ENCODE results near the gene NUP214.

Gene NUP214

GRCh38 chr9:131272212-131272611 lies 146.8 kb downstream of the NUP214 start:
- Histone ChIP-seq H3K27me3 (replicated peaks in 2 of 5; ENCODE audit: control insufficient read depth in 4 of 5, insufficient read depth in 5 of 5, low read length in 4 of 5) (no peaks in the 10 kb centered on the region), H3K36me3 (ENCODE audit: control insufficient read depth in 4 of 4, insufficient read depth in 4 of 4, low read length in 3 of 4) (peaks cover 0 to 24% (median under 1%) of the 10 kb centered on the region in 4 experiments), H3K9me3 (ENCODE audit: control extremely low read depth in 1 of 5, control insufficient read depth in 4 of 5, insufficient read depth in 2 of 5, low read depth in 1 of 5, low read length in 4 of 5) (no peaks in the 10 kb centered on the region), H3K27ac (ENCODE audit: insufficient read depth in 1 of 2, low read depth in 1 of 2, low read length in 2 of 2, poor library complexity in 1 of 2, severe bottlenecking in 2 of 2) (peak overlapping the region; percentile 9 to 96), H3K4me1 (ENCODE audit: control extremely low read depth in 1 of 4, control insufficient read depth in 4 of 4, insufficient read depth in 4 of 4, low read length in 3 of 4) (peaks cover 23 to 83% (median 74%) of the 10 kb centered on the region in 4 experiments), H3K4me3 (ENCODE audit: control insufficient read depth in 1 of 7, extremely low read depth in 1 of 7, insufficient read depth in 4 of 7, low read depth in 2 of 7, low read length in 6 of 7) (peak overlapping the region in 4 of 7 experiments; percentile 35 to 92 (median 89))
- WGBS (ENCODE audit: insufficient coverage) = 100% methylated on average over 2 of the region's 3 CpGs
- ChIA-PET CTCF (interaction anchor here (0.8 to 12.1 kb wide), 6 partner anchors 8 to 93 kb away, joined by 3 to 155 read pairs (median 16); no protein-coding TSS in a partner anchor), POLR2A (interaction anchor here (1.1 kb wide), 1 partner anchor 34 kb away, joined by 3 read pairs; no protein-coding TSS in a partner anchor)
- no peak for DNase-seq

DNA sequence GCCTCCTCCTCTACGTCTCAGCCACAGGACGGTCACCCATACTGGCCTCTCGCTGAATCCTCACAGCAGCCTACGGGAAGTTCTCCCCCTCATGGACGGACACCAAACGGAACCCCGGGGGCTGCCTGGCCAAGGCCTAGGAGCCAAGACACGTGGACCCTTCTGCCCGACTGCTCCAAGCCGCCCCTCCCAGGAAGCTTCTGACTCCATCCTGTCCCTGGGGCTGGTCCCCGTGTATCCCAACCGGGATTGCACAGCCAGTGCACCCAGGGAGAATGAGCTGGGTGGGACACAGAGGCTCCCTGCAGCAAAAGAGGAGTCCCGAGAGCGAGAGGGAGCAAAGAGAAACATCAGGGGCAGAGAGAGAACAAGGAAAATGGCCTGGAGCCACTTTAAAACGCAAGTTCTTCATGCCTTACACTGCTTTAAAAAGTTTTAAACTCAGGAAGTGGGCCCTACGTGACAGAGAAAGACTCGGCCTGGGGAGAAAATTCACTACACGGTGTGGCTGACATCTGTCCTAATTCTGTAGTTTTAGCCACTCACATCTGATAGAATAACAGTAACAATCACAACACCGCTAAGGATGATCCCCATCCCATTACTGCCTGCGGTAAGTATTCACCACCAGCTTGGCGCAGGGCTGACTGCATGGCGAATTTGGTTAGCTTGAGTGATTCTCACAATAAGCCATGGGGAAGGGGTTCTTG lies 147.9 kb downstream of the NUP214 start:
- H3K4me3 ChIP-seq (ENCODE audit: control insufficient read depth in 1 of 7, extremely low read depth in 1 of 7, insufficient read depth in 4 of 7, low read depth in 2 of 7, low read length in 6 of 7) = peak overlapping the region; percentile 66 to 97 (median 92)

GRCh38 chr9:131273856-131274673 lies 148.7 kb downstream of the NUP214 start:
- DNase-seq = peak in 1 of 3 donors; percentile 64
- H3K4me1 ChIP-seq (ENCODE audit: control extremely low read depth in 1 of 4, control insufficient read depth in 4 of 4, insufficient read depth in 4 of 4, low read length in 3 of 4) = peaks cover 20 to 76% (median 69%) of the 10 kb centered on the region in 4 experiments
- H3K27ac ChIP-seq (ENCODE audit: insufficient read depth in 1 of 2, low read depth in 1 of 2, low read length in 2 of 2, poor library complexity in 1 of 2, severe bottlenecking in 2 of 2) = peak overlapping the region; percentile 84 to 96
- peak overlapping the region; percentile 66 to 97 (median 92) for H3K4me3 ChIP-seq (ENCODE audit: control insufficient read depth in 1 of 7, extremely low read depth in 1 of 7, insufficient read depth in 4 of 7, low read depth in 2 of 7, low read length in 6 of 7)
- peaks cover 0 to 22% (median under 1%) of the 10 kb centered on the region in 4 experiments for H3K36me3 ChIP-seq (ENCODE audit: control insufficient read depth in 4 of 4, insufficient read depth in 4 of 4, low read length in 3 of 4)
- ChIA-PET POLR2A (interaction anchor here (1.3 to 3.9 kb wide), 3 partner anchors 10 to 36 kb away, joined by 3 to 33 read pairs (median 3); no protein-coding TSS in a partner anchor), CTCF (interaction anchor here (0.5 to 12.1 kb wide), 17 partner anchors 10 to 96 kb away, joined by 3 to 155 read pairs (median 6); no protein-coding TSS in a partner anchor)
- no peaks in the 10 kb centered on the region for H3K9me3 ChIP-seq (ENCODE audit: control extremely low read depth in 1 of 5, control insufficient read depth in 4 of 5, insufficient read depth in 2 of 5, low read depth in 1 of 5, low read length in 4 of 5)
- no peaks in the 10 kb centered on the region for H3K27me3 ChIP-seq (replicated peaks in 2 of 5; ENCODE audit: control insufficient read depth in 4 of 5, insufficient read depth in 5 of 5, low read length in 4 of 5)
- 0% methylated on average over 11 of the region's 13 CpGs for WGBS (ENCODE audit: insufficient coverage)

More for the DNA sequence above, 147.9 kb downstream of the NUP214 start:
- peak overlapping the region; percentile 84 to 96 for H3K27ac ChIP-seq (ENCODE audit: insufficient read depth in 1 of 2, low read depth in 1 of 2, low read length in 2 of 2, poor library complexity in 1 of 2, severe bottlenecking in 2 of 2)
- H3K4me1 ChIP-seq (ENCODE audit: control extremely low read depth in 1 of 4, control insufficient read depth in 4 of 4, insufficient read depth in 4 of 4, low read length in 3 of 4) = peaks cover 23 to 76% (median 68%) of the 10 kb centered on the region in 4 experiments
- ChIA-PET POLR2A (interaction anchor here (1.1 to 3.9 kb wide), 3 partner anchors 18 to 35 kb away, joined by 3 to 33 read pairs (median 3); no protein-coding TSS in a partner anchor), CTCF (interaction anchor here (2.1 to 12.1 kb wide), 5 partner anchors 9 to 58 kb away, joined by 7 to 155 read pairs (median 24); no protein-coding TSS in a partner anchor)
- WGBS (ENCODE audit: insufficient coverage) = 9% methylated on average over 13 of the region's 22 CpGs
- no peak for DNase-seq
- no peaks in the 10 kb centered on the region for H3K27me3 ChIP-seq (replicated peaks in 2 of 5; ENCODE audit: control insufficient read depth in 4 of 5, insufficient read depth in 5 of 5, low read length in 4 of 5)
- peaks cover 0 to 22% (median under 1%) of the 10 kb centered on the region in 4 experiments for H3K36me3 ChIP-seq (ENCODE audit: control insufficient read depth in 4 of 4, insufficient read depth in 4 of 4, low read length in 3 of 4)
- H3K9me3 ChIP-seq (ENCODE audit: control extremely low read depth in 1 of 5, control insufficient read depth in 4 of 5, insufficient read depth in 2 of 5, low read depth in 1 of 5, low read length in 4 of 5) = no peaks in the 10 kb centered on the region

GRCh38 chr9:131274674-131275331 lies 149.4 kb downstream of the NUP214 start:
- Histone ChIP-seq H3K27ac (ENCODE audit: insufficient read depth in 1 of 2, low read depth in 1 of 2, low read length in 2 of 2, poor library complexity in 1 of 2, severe bottlenecking in 2 of 2) (peak overlapping the region; percentile 84 to 96), H3K27me3 (replicated peaks in 2 of 5; ENCODE audit: control insufficient read depth in 4 of 5, insufficient read depth in 5 of 5, low read length in 4 of 5) (no peaks in the 10 kb centered on the region), H3K9me3 (ENCODE audit: control extremely low read depth in 1 of 5, control insufficient read depth in 4 of 5, insufficient read depth in 2 of 5, low read depth in 1 of 5, low read length in 4 of 5) (no peaks in the 10 kb centered on the region), H3K4me1 (ENCODE audit: control extremely low read depth in 1 of 4, control insufficient read depth in 4 of 4, insufficient read depth in 4 of 4, low read length in 3 of 4) (peaks cover 17 to 72% (median 63%) of the 10 kb centered on the region in 4 experiments), H3K36me3 (ENCODE audit: control insufficient read depth in 4 of 4, insufficient read depth in 4 of 4, low read length in 3 of 4) (peaks cover 0 to 22% (median under 1%) of the 10 kb centered on the region in 4 experiments), H3K4me3 (ENCODE audit: control insufficient read depth in 1 of 7, extremely low read depth in 1 of 7, insufficient read depth in 4 of 7, low read depth in 2 of 7, low read length in 6 of 7) (peak overlapping the region; percentile 66 to 97 (median 92))
- CTCF ChIA-PET = interaction anchor here (0.5 to 12.1 kb wide), 20 partner anchors 8 to 97 kb away, joined by 3 to 155 read pairs (median 5); no protein-coding TSS in a partner anchor
- WGBS (ENCODE audit: insufficient coverage) = under 1% methylated on average over 18 of the region's 18 CpGs
- DNase-seq = peak in 1 of 3 donors; percentile 34
- POLR2A ChIA-PET = interaction anchor here (1.3 to 3.9 kb wide), 3 partner anchors 10 to 37 kb away, joined by 3 to 33 read pairs (median 3); no protein-coding TSS in a partner anchor

- peaks cover 15 to 66% (median 61%) of the 10 kb centered on the region in 4 experiments for H3K4me1 ChIP-seq (ENCODE audit: control extremely low read depth in 1 of 4, control insufficient read depth in 4 of 4, insufficient read depth in 4 of 4, low read length in 3 of 4)
- H3K36me3 ChIP-seq (ENCODE audit: control insufficient read depth in 4 of 4, insufficient read depth in 4 of 4, low read length in 3 of 4) = peaks cover 0 to 22% (median under 1%) of the 10 kb centered on the region in 4 experiments
- DNase-seq = peak in 2 of 3 donors; percentile 52 to 55
- H3K27me3 ChIP-seq (replicated peaks in 2 of 5; ENCODE audit: control insufficient read depth in 4 of 5, insufficient read depth in 5 of 5, low read length in 4 of 5) = peaks cover 0 to under 1% (median 0%) of the 10 kb centered on the region in 5 experiments
- no peaks in the 10 kb centered on the region for H3K9me3 ChIP-seq (ENCODE audit: control extremely low read depth in 1 of 5, control insufficient read depth in 4 of 5, insufficient read depth in 2 of 5, low read depth in 1 of 5, low read length in 4 of 5)
- ChIA-PET CTCF (interaction anchor here (0.8 to 12.1 kb wide), 18 partner anchors 9 to 99 kb away, joined by 3 to 155 read pairs (median 5); no protein-coding TSS in a partner anchor), POLR2A (interaction anchor here (1.3 to 3.9 kb wide), 2 partner anchors 11 to 20 kb away, joined by 3 to 33 read pairs; no protein-coding TSS in a partner anchor)
- peak overlapping the region; percentile 84 to 96 for H3K27ac ChIP-seq (ENCODE audit: insufficient read depth in 1 of 2, low read depth in 1 of 2, low read length in 2 of 2, poor library complexity in 1 of 2, severe bottlenecking in 2 of 2)
- H3K4me3 ChIP-seq (ENCODE audit: control insufficient read depth in 1 of 7, extremely low read depth in 1 of 7, insufficient read depth in 4 of 7, low read depth in 2 of 7, low read length in 6 of 7) = peak overlapping the region; percentile 66 to 97 (median 92)
- WGBS (ENCODE audit: insufficient coverage) = 0% methylated on average over 29 of the region's 29 CpGs
Measured at GRCh38 chr9:131275332-131276093, 150.1 kb downstream of the NUP214 start.
